HG02642 (cell line): Measurements from ENCODE around the gene CNTN2.

Source experiments
- ATAC-seq: cut with Tn5 transposase; IDR thresholded peaks from one replicate; pipeline ENCODE4 v1.9.1; 2021; ENCODE audit warnings: mild to moderate bottlenecking; ENCODE audit not compliant: unreplicated experiment, poor library complexity

Gene CNTN2

GRCh38 chr1:205042911-205043806 is at the start of gene CNTN2:
CNTN2 (plus strand) TSS chr1:205043212; CDS start chr1:205053186, 9,974 bp downstream.
- no peak for ATAC-seq

GRCh38 chr1:204994086-204994862 is 48.7 kb upstream of the CNTN2 start:
- no peak for ATAC-seq

GRCh38 chr1:204996981-204997380 is 46.0 kb upstream of the CNTN2 start:
- no peak for ATAC-seq

- no peak for ATAC-seq
These were observed 45.2 kb upstream of the CNTN2 start for GRCh38 chr1:204997591-204998355.

- ATAC-seq: no peak
These were observed 41.9 kb upstream of the CNTN2 start for GRCh38 chr1:205001162-205001561.

- ATAC-seq: no peak
These were observed 40.3 kb upstream of the CNTN2 start for GRCh38 chr1:205002705-205003104.

GRCh38 chr1:205003358-205004131 is 39.5 kb upstream of the CNTN2 start:
- no peak for ATAC-seq

- ATAC-seq: no peak
These were observed 38.7 kb upstream of the CNTN2 start for GRCh38 chr1:205004351-205004750.

GRCh38 chr1:205008896-205009295 is 34.1 kb upstream of the CNTN2 start:
- ATAC-seq: no peak

GRCh38 chr1:205009670-205010069 is 33.3 kb upstream of the CNTN2 start:
- ATAC-seq: no peak

GRCh38 chr1:205012391-205013140 is 30.4 kb upstream of the CNTN2 start:
- ATAC-seq: no peak

- ATAC-seq: no peak
These were observed 29.2 kb upstream of the CNTN2 start for GRCh38 chr1:205013683-205014367.

- ATAC-seq: no peak
These were observed 28.2 kb upstream of the CNTN2 start for GRCh38 chr1:205014783-205015182.

- ATAC-seq: no peak
These were observed 27.8 kb upstream of the CNTN2 start for GRCh38 chr1:205015241-205015640.

- ATAC-seq: no peak
These were observed 26.9 kb upstream of the CNTN2 start for GRCh38 chr1:205016075-205016474.

GRCh38 chr1:205016584-205016983 is 26.4 kb upstream of the CNTN2 start:
- ATAC-seq: no peak

- ATAC-seq: no peak
These were observed 26.0 kb upstream of the CNTN2 start for GRCh38 chr1:205017001-205017400.

GRCh38 chr1:205017766-205018165 is 25.2 kb upstream of the CNTN2 start:
- ATAC-seq: no peak

- ATAC-seq: no peak
These were observed 24.6 kb upstream of the CNTN2 start for GRCh38 chr1:205018381-205018780.
